Measurements from ENCODE around the gene HIVEP1. TPM values are rescaled to one million over a fixed set of nuclear protein-coding genes. Genes with fewer than 3 reads are reported as not detected.

The HIVEP1 gene
- total RNA-seq, 1 donor from 2014 or later, result 22.8 TPM

DNA sequence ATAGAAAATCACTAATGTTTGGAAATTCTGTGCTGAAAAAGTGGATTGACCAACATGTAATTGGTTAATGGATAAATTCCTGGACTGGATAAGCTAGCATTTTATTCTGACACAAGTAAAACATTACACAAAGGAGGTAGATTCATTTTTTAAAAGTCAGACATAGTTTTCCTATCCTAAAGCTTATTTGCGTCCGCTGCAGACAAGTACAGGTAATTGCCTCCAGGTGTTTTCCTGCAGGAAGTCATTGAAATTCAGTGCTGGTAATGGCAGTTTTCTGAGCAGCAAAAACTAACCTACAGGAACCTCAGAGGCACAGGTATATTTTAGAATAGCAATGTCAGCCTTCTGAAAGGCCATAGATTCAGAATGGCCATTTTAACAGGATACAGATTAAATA is 20.0 kb upstream of the HIVEP1 start:
- Histone ChIP-seq H3K4me3 (no peak overlapping the region), H3K9me3 (no peaks in the 10 kb centered on the region), H3K4me1 (no peaks in the 10 kb centered on the region), H3K27ac (no peak overlapping the region), H3K27me3 (ENCODE audit: low read depth) (no peaks in the 10 kb centered on the region), H3K36me3 (no peaks in the 10 kb centered on the region)
- intact Hi-C loops (cut with DNase I), result no loop called here
- no peak for DNase-seq
- TF ChIP-seq, protein P1, sequence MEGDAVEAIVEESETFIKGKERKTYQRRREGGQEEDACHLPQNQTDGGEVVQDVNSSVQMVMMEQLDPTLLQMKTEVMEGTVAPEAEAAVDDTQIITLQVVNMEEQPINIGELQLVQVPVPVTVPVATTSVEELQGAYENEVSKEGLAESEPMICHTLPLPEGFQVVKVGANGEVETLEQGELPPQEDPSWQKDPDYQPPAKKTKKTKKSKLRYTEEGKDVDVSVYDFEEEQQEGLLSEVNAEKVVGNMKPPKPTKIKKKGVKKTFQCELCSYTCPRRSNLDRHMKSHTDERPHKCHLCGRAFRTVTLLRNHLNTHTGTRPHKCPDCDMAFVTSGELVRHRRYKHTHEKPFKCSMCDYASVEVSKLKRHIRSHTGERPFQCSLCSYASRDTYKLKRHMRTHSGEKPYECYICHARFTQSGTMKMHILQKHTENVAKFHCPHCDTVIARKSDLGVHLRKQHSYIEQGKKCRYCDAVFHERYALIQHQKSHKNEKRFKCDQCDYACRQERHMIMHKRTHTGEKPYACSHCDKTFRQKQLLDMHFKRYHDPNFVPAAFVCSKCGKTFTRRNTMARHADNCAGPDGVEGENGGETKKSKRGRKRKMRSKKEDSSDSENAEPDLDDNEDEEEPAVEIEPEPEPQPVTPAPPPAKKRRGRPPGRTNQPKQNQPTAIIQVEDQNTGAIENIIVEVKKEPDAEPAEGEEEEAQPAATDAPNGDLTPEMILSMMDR (IDR thresholded peaks at IDR 0.05), result no peak
- ATAC-seq, result no peak

DNA sequence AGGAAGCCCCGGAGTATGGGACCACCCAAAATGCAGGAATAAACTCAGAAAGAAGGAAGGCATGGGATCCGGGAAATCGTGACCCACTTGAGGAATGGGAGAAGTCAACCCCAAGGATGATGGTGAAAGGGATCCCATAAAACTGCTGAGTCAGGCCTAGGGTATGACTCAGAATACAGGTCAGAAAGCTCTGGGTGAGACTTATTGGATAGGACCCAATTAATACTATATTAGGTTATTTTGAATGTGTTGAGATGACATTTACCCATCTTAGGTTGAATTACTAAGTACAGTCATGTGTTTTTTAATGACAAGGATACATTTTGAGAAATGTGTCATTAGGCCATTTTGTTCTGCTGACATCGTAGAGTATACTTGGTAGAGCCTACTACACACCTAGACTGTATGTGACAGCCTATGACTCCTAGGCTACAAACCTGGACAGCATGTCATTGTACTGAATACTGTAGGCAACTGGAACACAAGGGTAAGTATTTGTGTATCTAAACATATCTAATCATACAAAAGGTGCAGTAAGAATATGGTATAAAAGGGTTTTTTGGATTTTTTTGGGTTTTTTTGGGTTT is 17.1 kb upstream of the HIVEP1 start:
- DNase-seq (no peak), ATAC-seq (no peak)
- H3K27me3 ChIP-seq (ENCODE audit: low read depth), result no peaks in the 10 kb centered on the region
- no peaks in the 10 kb centered on the region for H3K36me3 ChIP-seq
- TF ChIP-seq, protein P1 (IDR thresholded peaks at IDR 0.05), result no peak
- H3K4me1 ChIP-seq, result no peaks in the 10 kb centered on the region
- no peaks in the 10 kb centered on the region for H3K9me3 ChIP-seq
- H3K4me3 ChIP-seq, result no peak overlapping the region
- intact Hi-C loops (cut with DNase I), result no loop called here
- H3K27ac ChIP-seq, result no peak overlapping the region

DNA sequence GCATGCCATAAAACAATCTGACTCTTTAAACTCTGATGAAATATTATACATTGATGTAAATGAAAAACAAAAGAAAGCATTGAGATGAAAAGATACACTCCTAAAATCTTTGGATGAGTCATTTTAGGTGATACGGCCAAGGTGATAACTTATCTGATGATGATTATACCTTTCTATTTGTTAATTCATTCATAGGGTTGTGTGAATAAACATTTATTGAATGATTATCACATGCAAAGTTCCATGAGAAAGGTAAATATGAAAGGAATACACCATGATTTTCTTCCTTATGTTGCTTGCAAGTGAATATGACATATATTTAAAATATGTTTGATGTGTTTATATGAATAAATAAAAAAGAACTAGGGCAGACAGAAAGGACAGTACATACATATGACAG is 15.4 kb upstream of the HIVEP1 start:
- H3K27me3 ChIP-seq (ENCODE audit: low read depth), result no peaks in the 10 kb centered on the region
- H3K4me3 ChIP-seq, result no peak overlapping the region
- no peaks in the 10 kb centered on the region for H3K4me1 ChIP-seq
- intact Hi-C loops (cut with DNase I), result no loop called here
- no peak for ATAC-seq
- H3K36me3 ChIP-seq, result no peaks in the 10 kb centered on the region
- DNase-seq, result no peak
- no peak overlapping the region for H3K27ac ChIP-seq
- TF ChIP-seq, protein P1 (IDR thresholded peaks at IDR 0.05), result no peak
- H3K9me3 ChIP-seq, result no peaks in the 10 kb centered on the region

DNA sequence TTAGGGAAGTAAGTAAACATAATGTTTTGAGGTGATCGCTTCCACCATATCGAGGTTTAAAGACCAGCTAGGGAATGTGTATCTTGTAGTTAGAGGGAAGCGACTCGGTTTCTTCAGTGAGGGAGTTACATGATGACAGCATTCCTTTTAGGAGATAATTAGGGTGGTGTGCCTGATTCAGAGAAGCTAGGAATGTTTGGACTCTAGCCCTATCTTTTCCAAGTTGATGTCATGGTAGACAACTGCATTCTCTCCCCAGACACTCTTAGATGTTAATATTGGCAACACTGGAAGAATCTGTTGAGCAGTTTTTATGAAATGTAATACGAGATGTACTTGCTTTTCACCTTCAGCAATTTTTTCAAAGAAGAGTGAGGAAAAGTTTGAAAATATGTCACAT is 12.9 kb upstream of the HIVEP1 start:
- ATAC-seq, result peak; percentile 45 to 59
- TF ChIP-seq, protein P1 (IDR thresholded peaks at IDR 0.05), result no peak
- Histone ChIP-seq H3K27ac (no peak overlapping the region), H3K36me3 (no peaks in the 10 kb centered on the region), H3K27me3 (ENCODE audit: low read depth) (no peaks in the 10 kb centered on the region), H3K4me1 (no peaks in the 10 kb centered on the region), H3K9me3 (no peaks in the 10 kb centered on the region), H3K4me3 (no peak overlapping the region)
- no peak for DNase-seq
- intact Hi-C loops (cut with DNase I), result no loop called here

DNA sequence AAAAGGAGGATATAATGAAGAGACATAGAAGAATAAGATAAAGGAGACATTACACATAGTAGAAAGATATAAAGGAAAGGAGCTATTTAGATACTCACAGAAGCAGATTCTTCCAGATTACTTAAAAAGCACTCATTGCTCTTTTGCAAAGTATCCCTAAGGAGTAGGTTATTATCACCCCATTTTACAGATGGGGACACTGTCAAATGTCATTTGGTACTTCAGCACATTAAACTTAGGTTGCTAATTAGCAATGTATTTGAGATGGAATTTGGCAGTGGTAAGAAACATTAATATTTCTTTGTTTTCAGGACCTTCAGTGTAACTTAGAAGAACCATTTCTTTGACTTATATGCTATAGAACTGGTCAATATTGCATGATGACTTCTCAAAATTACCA is 11.9 kb upstream of the HIVEP1 start:
- TF ChIP-seq, protein P1 (IDR thresholded peaks at IDR 0.05), result no peak
- Histone ChIP-seq H3K27me3 (ENCODE audit: low read depth) (no peaks in the 10 kb centered on the region), H3K9me3 (no peaks in the 10 kb centered on the region), H3K4me1 (no peaks in the 10 kb centered on the region), H3K4me3 (no peak overlapping the region), H3K36me3 (no peaks in the 10 kb centered on the region), H3K27ac (no peak overlapping the region)
- ATAC-seq, result no peak
- intact Hi-C loops (cut with DNase I), result no loop called here
- no peak for DNase-seq

Data from lower lobe of right lung (tissue), 2 donors.